ENCODE results near the gene SORCS2.

Gene SORCS2

DNA sequence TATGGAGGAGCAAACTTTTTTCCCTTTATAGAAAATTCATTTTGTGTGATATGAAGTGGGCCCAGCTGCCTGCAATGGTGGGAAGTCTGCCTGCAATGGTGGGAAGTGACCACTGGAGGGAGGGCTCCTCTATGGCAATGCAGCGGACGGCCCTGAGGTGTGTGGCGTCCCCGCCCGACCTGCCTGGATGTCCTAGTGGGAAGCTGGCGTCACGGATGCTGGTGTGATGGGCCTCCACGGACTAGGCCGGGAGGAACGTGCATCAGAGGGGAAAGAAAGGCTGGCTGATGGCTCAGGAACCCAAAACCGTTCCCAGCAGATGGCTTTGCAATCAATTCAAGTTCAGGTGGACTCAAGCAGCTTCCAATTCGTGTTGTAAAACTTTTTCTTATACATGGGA, 569.4 kb downstream of the SORCS2 start:
- no peaks in the 10 kb centered on the region for H4K20me1 ChIP-seq (ENCODE audit: insufficient read depth, low read length)
- no peak overlapping the region for H2AFZ ChIP-seq (ENCODE audit: low read depth, low read length)
- ATAC-seq (ENCODE audit: insufficient read depth, low read depth) (peak; percentile 37; the same call in 1 of the 3 replicates), DNase-seq (peak; percentile 20)
- H3K9me3 ChIP-seq (ENCODE audit: insufficient read depth, low read length, severe bottlenecking): no peaks in the 10 kb centered on the region
- H3K79me2 ChIP-seq (ENCODE audit: insufficient read depth, low read length): no peaks in the 10 kb centered on the region
- no peak for TF ChIP-seq EZH2 (IDR thresholded peaks at IDR 0.05; ENCODE audit: borderline replicate concordance, low read depth, low read length, severe bottlenecking)
- TF ChIP-seq, protein P1, sequence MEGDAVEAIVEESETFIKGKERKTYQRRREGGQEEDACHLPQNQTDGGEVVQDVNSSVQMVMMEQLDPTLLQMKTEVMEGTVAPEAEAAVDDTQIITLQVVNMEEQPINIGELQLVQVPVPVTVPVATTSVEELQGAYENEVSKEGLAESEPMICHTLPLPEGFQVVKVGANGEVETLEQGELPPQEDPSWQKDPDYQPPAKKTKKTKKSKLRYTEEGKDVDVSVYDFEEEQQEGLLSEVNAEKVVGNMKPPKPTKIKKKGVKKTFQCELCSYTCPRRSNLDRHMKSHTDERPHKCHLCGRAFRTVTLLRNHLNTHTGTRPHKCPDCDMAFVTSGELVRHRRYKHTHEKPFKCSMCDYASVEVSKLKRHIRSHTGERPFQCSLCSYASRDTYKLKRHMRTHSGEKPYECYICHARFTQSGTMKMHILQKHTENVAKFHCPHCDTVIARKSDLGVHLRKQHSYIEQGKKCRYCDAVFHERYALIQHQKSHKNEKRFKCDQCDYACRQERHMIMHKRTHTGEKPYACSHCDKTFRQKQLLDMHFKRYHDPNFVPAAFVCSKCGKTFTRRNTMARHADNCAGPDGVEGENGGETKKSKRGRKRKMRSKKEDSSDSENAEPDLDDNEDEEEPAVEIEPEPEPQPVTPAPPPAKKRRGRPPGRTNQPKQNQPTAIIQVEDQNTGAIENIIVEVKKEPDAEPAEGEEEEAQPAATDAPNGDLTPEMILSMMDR (IDR thresholded peaks at IDR 0.05; ENCODE audit: borderline replicate concordance, extremely low read depth, low read length, poor library complexity, severe bottlenecking): peak; percentile 62
- H3K27ac ChIP-seq (ENCODE audit: low read length): no peak overlapping the region
- H3K9ac ChIP-seq (ENCODE audit: low read depth, low read length): no peak overlapping the region
- peaks cover 15% of the 10 kb centered on the region for H3K4me1 ChIP-seq (ENCODE audit: insufficient read depth, low read length)
- H3K4me2 ChIP-seq (ENCODE audit: insufficient read depth, low read length): no peak overlapping the region
- H3K36me3 ChIP-seq (ENCODE audit: insufficient read depth, low read length): no peaks in the 10 kb centered on the region
- no peak overlapping the region for H3K4me3 ChIP-seq (ENCODE audit: low read depth in 1 of 2, low read length in 2 of 2)
- H3K27me3 ChIP-seq (ENCODE audit: insufficient read depth, low read length, poor library complexity): no peaks in the 10 kb centered on the region

DNA sequence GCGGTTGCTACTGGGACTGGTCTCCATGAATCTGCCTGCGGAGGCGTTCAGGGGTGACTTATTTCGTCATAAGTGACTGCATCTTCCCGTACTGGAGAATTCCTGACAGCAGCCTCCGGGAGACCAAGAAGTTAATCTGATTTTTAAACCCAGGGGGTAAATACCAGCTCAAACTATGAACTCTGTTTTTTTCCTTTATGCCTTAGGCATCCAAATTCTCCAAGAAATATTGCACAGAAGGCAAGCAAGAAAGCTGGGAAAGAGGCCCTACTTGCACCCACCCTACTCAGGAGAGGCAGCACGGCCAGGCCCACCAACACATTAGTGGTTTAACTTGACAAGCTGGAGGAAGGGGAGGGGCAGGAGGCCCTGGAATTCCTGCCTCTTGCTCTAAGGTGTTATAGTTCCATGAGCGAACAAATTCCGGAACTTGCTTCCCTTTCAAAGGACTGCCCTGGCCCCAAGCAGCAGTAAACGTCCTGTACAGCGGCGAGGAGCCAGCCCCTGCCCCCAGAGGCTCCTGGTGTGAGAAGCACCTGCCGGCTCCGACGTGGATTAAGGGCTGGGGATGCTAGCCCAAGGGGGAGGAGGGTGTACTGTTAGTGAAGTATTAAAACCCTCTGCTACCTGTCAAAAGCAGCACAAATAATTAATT, 570.2 kb downstream of the SORCS2 start:
- no peak for TF ChIP-seq EZH2 (IDR thresholded peaks at IDR 0.05; ENCODE audit: borderline replicate concordance, low read depth, low read length, severe bottlenecking)
- TF ChIP-seq, protein P1 (IDR thresholded peaks at IDR 0.05; ENCODE audit: borderline replicate concordance, extremely low read depth, low read length, poor library complexity, severe bottlenecking): no peak
- no peak for DNase-seq
- Histone ChIP-seq H3K36me3 (ENCODE audit: insufficient read depth, low read length) (no peaks in the 10 kb centered on the region), H3K27me3 (ENCODE audit: insufficient read depth, low read length, poor library complexity) (no peaks in the 10 kb centered on the region), H3K4me1 (ENCODE audit: insufficient read depth, low read length) (peaks cover 15% of the 10 kb centered on the region), H3K79me2 (ENCODE audit: insufficient read depth, low read length) (no peaks in the 10 kb centered on the region), H3K27ac (ENCODE audit: low read length) (no peak overlapping the region), H3K9me3 (ENCODE audit: insufficient read depth, low read length, severe bottlenecking) (no peaks in the 10 kb centered on the region), H3K9ac (ENCODE audit: low read depth, low read length) (no peak overlapping the region), H2AFZ (ENCODE audit: low read depth, low read length) (no peak overlapping the region), H3K4me3 (ENCODE audit: low read depth in 1 of 2, low read length in 2 of 2) (no peak overlapping the region), H3K4me2 (ENCODE audit: insufficient read depth, low read length) (no peak overlapping the region), H4K20me1 (ENCODE audit: insufficient read depth, low read length) (no peaks in the 10 kb centered on the region)
- no peak for ATAC-seq (ENCODE audit: insufficient read depth, low read depth)

DNA sequence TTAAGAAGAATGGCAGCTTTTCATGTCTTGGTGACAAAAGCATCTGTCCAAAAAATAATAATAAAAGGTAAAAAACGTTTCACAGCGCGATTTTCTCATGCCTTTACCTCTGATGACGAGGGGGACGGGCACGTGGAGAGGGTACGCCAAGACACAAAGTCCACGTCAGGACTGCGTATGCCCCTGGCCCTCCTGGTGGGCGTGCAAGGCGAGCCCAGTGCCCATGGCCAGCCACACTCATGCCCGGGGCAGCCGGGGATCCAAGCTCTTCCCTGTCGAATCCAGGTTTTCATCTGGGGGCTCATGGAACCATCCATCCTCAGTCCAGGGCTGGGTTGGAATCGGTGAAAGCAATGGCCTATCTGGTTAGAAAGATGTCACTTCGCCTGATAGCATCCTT, 570.8 kb downstream of the SORCS2 start:
- Histone ChIP-seq H3K27ac (ENCODE audit: low read length) (no peak overlapping the region), H3K4me3 (ENCODE audit: low read depth in 1 of 2, low read length in 2 of 2) (no peak overlapping the region), H3K27me3 (ENCODE audit: insufficient read depth, low read length, poor library complexity) (no peaks in the 10 kb centered on the region), H3K36me3 (ENCODE audit: insufficient read depth, low read length) (no peaks in the 10 kb centered on the region), H3K9ac (ENCODE audit: low read depth, low read length) (no peak overlapping the region), H3K4me2 (ENCODE audit: insufficient read depth, low read length) (no peak overlapping the region), H3K4me1 (ENCODE audit: insufficient read depth, low read length) (peaks cover 15% of the 10 kb centered on the region), H4K20me1 (ENCODE audit: insufficient read depth, low read length) (no peaks in the 10 kb centered on the region), H3K79me2 (ENCODE audit: insufficient read depth, low read length) (no peaks in the 10 kb centered on the region), H2AFZ (ENCODE audit: low read depth, low read length) (no peak overlapping the region), H3K9me3 (ENCODE audit: insufficient read depth, low read length, severe bottlenecking) (no peaks in the 10 kb centered on the region)
- no peak for TF ChIP-seq EZH2 (IDR thresholded peaks at IDR 0.05; ENCODE audit: borderline replicate concordance, low read depth, low read length, severe bottlenecking)
- TF ChIP-seq, protein P1 (IDR thresholded peaks at IDR 0.05; ENCODE audit: borderline replicate concordance, extremely low read depth, low read length, poor library complexity, severe bottlenecking): no peak
- DNase-seq (no peak), ATAC-seq (ENCODE audit: insufficient read depth, low read depth) (no peak)
